Osteocyte (in vitro differentiated cells): ENCODE measurements around the gene SMS. TPM values are rescaled to one million over a fixed set of nuclear protein-coding genes. Genes with fewer than 3 reads are reported as not detected.

Source experiments
- DNase-seq: peaks from one replicate; pipeline ENCODE4 v3.0.0; 2021; ENCODE audit warnings: mixed read lengths; ENCODE audit not compliant: unreplicated experiment; ENCODE audit errors: extremely low spot score
- H3K27ac Mint-ChIP-seq: one replicate; pipeline ENCODE4 v1.8.0; 2021; ENCODE audit warnings: mild to moderate bottlenecking, mixed read lengths; ENCODE audit not compliant: unreplicated experiment
- H3K27me3 Mint-ChIP-seq: one replicate; pipeline ENCODE4 v1.8.0; 2021; ENCODE audit warnings: mixed read lengths; ENCODE audit not compliant: unreplicated experiment
- H3K36me3 Mint-ChIP-seq: one replicate; pipeline ENCODE4 v1.8.0; 2021; ENCODE audit warnings: mixed read lengths; ENCODE audit not compliant: unreplicated experiment
- H3K4me1 Mint-ChIP-seq: one replicate; pipeline ENCODE4 v1.8.0; 2021; ENCODE audit warnings: mixed read lengths; ENCODE audit not compliant: unreplicated experiment
- H3K4me3 Mint-ChIP-seq: one replicate; pipeline ENCODE4 v1.8.0; 2021; ENCODE audit warnings: mild to moderate bottlenecking, moderate library complexity, mixed read lengths; ENCODE audit not compliant: unreplicated experiment
- H3K9me3 Mint-ChIP-seq: one replicate; pipeline ENCODE4 v1.8.0; 2021; ENCODE audit warnings: mixed read lengths; ENCODE audit not compliant: unreplicated experiment
- CTCF ChIP-seq: fragments of 200-600 bp; sonication (generic); IDR thresholded peaks from 2 replicates; pipeline ENCODE4 v1.5.0; 2021; ENCODE audit warnings: antibody characterized with exemption, mild to moderate bottlenecking, moderate library complexity
- total RNA-seq: library from RNA; stranded (reverse); gene quantifications from 2 replicates; pipeline ENCODE4 v1.2.1, GENCODE V29; 2021

SMS gene
- total RNA-seq, 1 donor from 2014 or later: 91.4 TPM

GRCh38 chrX:21912220-21912619, 28.3 kb upstream of the SMS start:
- Mint-ChIP-seq H3K4me3 (no peak overlapping the region), H3K36me3 (no peaks in the 10 kb centered on the region), H3K4me1 (peaks cover 9% of the 10 kb centered on the region), H3K9me3 (no peaks in the 10 kb centered on the region), H3K27me3 (no peaks in the 10 kb centered on the region), H3K27ac (no peak overlapping the region)
- TF ChIP-seq CTCF: no peak
- no peak for DNase-seq

GRCh38 chrX:21912989-21913388, 27.5 kb upstream of the SMS start:
- Mint-ChIP-seq H3K4me3 (no peak overlapping the region), H3K27me3 (no peaks in the 10 kb centered on the region), H3K27ac (no peak overlapping the region), H3K36me3 (no peaks in the 10 kb centered on the region), H3K4me1 (peaks cover 9% of the 10 kb centered on the region), H3K9me3 (peaks cover 4% of the 10 kb centered on the region)
- DNase-seq: no peak
- TF ChIP-seq CTCF: no peak

- Mint-ChIP-seq H3K4me3 (no peak overlapping the region), H3K9me3 (no peaks in the 10 kb centered on the region), H3K27ac (peak overlapping the region; percentile 96), H3K36me3 (no peaks in the 10 kb centered on the region), H3K4me1 (peaks cover 56% of the 10 kb centered on the region), H3K27me3 (no peaks in the 10 kb centered on the region)
- no peak for DNase-seq
- no peak for TF ChIP-seq CTCF
Measured at GRCh38 chrX:21926116-21926515, 14.4 kb upstream of the SMS start.

GRCh38 chrX:21926527-21927278, 13.8 kb upstream of the SMS start:
- Mint-ChIP-seq H3K4me1 (peaks cover 60% of the 10 kb centered on the region), H3K27ac (peak overlapping the region; percentile 96), H3K36me3 (no peaks in the 10 kb centered on the region), H3K27me3 (no peaks in the 10 kb centered on the region), H3K9me3 (no peaks in the 10 kb centered on the region), H3K4me3 (peak overlapping the region; percentile 36)
- no peak for TF ChIP-seq CTCF
- no peak for DNase-seq

GRCh38 chrX:21929209-21929608, 11.3 kb upstream of the SMS start:
- Mint-ChIP-seq H3K27ac (no peak overlapping the region), H3K4me1 (peaks cover 65% of the 10 kb centered on the region), H3K36me3 (no peaks in the 10 kb centered on the region)

More at GRCh38 chrX:21929209-21929608, 11.3 kb upstream of the SMS start:
- Mint-ChIP-seq H3K27me3 (no peaks in the 10 kb centered on the region), H3K9me3 (no peaks in the 10 kb centered on the region), H3K4me3 (no peak overlapping the region)
- no peak for DNase-seq
- no peak for TF ChIP-seq CTCF
